GM12891 (cell line): Measurements from ENCODE around the gene EOMES.

ENCODE experiments used
- POLR2A ChIP-seq: IDR thresholded peaks from 2 replicates; pipeline ENCODE4 v1.6.1; 2011; ENCODE audit warnings: low read depth, low read length, control low read depth
- POLR2AphosphoS5 ChIP-seq: IDR thresholded peaks from 2 replicates; pipeline ENCODE4 v1.6.1; 2011; ENCODE audit warnings: low read depth, low read length, control low read depth
- POU2F2 ChIP-seq: IDR thresholded peaks from 2 replicates; pipeline ENCODE4 v1.6.1; 2011; ENCODE audit warnings: low read depth, mild to moderate bottlenecking, control low read depth, low read length, moderate library complexity

GRCh38 chr3:27746838-27747237 lies 24.7 kb upstream of the EOMES start:
- TF ChIP-seq POLR2A (no peak), POU2F2 (no peak), POLR2AphosphoS5 (no peak)
